ENCODE measurements around the gene SPDYE16. TPM values are rescaled to one million over a fixed set of nuclear protein-coding genes. Genes with fewer than 3 reads are reported as not detected.
"Not testable (repeated sequence)": the region's sequence is repeated elsewhere in the genome, so short reads cannot be mapped to it uniquely, and the experiment has no call there.

The SPDYE16 gene
- total RNA-seq, 3 donors from 2014 or later = 0.73 TPM; not detected in 2

DNA sequence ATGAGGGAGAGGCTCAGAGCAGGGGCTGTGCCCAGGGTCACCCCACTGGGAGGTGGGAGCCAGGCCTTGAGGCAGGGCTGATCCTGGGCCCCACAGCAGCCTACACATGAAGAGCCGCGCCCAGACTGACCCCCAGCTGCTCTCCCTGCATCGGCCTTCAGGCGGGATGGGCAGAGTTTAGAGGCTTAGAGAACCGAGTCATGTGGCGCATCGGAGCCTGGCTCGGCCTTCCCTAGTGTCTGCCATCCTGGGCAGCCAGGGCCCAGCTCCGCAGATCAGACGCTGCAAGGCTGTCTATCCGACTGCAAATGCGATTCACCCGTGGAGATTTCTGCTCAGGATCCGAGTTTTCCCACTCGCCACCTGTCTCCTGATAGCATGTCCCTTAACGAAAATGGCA is 40.3 kb downstream of the SPDYE16 start:
- H3K9me3 ChIP-seq; DNase-seq (ENCODE audit: low spot score in 2 of 2); H3K27me3 ChIP-seq; intact Hi-C loops (cut with DNase I; ENCODE audit: low total_unique reads); H3K4me3 ChIP-seq; H3K4me1 ChIP-seq; H3K36me3 ChIP-seq; H3K27ac ChIP-seq: not testable (repeated sequence)

DNA sequence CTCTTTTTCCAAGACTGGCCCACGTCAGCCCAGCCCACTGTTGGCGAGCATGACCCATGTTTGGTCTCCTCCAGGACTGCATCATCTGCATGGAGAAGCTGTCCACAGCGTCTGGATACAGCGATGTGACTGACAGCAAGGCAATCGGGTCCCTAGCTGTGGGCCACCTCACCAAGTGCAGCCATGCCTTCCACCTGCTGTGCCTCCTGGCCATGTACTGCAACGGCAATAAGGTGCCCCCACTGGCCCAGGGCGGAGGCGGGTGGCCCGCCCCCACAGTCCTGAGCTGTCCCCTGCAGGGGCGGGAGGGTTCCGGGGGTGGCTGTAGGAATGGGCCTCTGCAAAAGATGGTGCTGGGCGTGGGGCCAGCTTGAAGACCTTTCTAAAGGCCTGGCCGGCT is 40.9 kb downstream of the SPDYE16 start:
- H3K27ac ChIP-seq; intact Hi-C loops (cut with DNase I; ENCODE audit: low total_unique reads); H3K4me1 ChIP-seq; H3K36me3 ChIP-seq; DNase-seq (ENCODE audit: low spot score in 2 of 2); H3K4me3 ChIP-seq; H3K27me3 ChIP-seq; H3K9me3 ChIP-seq: not testable (repeated sequence)

DNA sequence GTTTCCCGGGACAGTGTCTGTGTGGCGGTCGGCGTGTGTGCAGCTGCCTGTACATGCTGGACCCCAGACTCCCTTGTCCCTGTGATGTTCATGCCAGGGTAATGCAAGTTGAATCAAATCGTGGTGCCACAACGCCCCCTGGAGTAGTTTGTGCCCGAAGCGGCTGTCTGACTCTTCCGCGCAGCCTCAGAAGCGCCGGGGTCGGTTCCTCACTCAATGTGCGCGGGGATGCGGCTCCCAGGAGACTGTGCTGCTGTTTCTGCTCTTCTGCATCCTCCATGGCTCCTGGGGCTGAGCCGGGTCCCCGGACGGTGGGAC is 43.2 kb downstream of the SPDYE16 start:
- H3K27ac ChIP-seq; H3K27me3 ChIP-seq; intact Hi-C loops (cut with DNase I; ENCODE audit: low total_unique reads); H3K4me1 ChIP-seq; H3K9me3 ChIP-seq; DNase-seq (ENCODE audit: low spot score in 2 of 2); H3K36me3 ChIP-seq; H3K4me3 ChIP-seq: not testable (repeated sequence)

DNA sequence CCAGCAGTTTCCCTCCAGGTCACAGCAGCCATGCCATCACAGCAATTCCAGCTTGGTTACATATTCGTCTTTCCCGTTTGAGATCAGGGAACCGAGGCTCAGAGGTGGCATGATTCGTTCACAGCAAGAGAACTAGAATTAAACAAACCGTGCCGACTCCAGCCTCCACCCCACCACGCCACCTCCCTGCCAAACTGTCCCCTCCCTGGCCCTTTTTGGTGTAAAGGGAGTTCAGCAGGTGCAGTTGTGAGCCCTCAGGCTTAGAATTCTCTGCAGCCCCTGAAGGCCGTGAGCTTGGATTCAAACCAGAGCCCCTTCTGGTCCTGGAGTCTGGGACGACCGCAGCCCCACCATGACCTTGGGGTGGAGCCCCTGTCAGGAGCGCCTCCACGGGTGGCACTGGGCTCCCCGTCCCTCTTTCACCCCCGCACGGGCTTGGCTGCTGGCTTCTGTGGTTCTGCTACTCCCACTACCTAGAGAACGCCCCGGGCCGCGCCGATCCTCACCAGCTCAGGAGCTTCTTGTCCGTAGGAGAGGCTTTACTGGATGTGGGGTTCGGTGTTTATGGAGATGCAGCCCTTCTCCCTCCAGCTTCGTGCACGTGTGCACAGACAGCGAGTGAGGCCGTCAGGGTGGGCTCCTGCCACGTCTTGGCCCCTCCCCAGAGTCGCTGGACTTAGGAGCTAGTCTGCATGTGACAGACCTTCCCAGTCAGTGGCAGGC is 43.7 kb downstream of the SPDYE16 start:
- H3K36me3 ChIP-seq; intact Hi-C loops (cut with DNase I; ENCODE audit: low total_unique reads); H3K4me3 ChIP-seq; H3K4me1 ChIP-seq; DNase-seq (ENCODE audit: low spot score in 2 of 2); H3K9me3 ChIP-seq; H3K27ac ChIP-seq; H3K27me3 ChIP-seq: not testable (repeated sequence)

DNA sequence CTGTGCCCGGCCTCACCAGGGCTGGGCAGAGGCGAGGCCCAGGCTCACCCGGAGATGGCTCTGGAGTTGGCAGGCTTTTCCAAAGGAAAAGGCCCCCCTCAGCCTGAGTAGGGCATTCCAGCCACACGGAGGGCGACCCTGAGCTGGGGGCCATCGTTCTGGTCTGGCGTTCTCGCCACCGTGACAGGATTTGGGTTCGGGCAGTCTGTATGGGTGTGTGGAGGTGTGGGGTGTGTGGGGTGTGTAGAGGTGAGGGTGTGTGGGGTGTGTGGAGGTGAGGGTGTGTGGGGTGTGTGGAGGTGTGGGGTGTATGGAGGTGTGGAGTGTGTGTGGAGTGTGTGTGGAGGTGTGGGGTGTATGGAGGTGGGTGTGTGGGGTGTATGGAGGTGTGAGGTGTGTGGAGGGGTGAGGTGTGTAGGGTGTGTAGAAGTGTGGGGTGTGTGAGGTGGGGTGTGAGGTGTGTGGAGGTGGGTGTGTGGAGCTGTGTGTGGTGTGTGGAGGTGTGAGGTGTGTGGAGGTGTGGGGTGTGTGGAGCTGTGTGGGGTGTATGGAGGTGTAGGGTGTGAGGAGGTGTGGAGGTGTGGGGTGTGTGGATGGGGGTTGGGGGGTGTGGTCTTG is 44.4 kb downstream of the SPDYE16 start:
- H3K4me1 ChIP-seq; H3K27ac ChIP-seq; intact Hi-C loops (cut with DNase I; ENCODE audit: low total_unique reads); H3K36me3 ChIP-seq; H3K9me3 ChIP-seq; DNase-seq (ENCODE audit: low spot score in 2 of 2); H3K27me3 ChIP-seq; H3K4me3 ChIP-seq: not testable (repeated sequence)

DNA sequence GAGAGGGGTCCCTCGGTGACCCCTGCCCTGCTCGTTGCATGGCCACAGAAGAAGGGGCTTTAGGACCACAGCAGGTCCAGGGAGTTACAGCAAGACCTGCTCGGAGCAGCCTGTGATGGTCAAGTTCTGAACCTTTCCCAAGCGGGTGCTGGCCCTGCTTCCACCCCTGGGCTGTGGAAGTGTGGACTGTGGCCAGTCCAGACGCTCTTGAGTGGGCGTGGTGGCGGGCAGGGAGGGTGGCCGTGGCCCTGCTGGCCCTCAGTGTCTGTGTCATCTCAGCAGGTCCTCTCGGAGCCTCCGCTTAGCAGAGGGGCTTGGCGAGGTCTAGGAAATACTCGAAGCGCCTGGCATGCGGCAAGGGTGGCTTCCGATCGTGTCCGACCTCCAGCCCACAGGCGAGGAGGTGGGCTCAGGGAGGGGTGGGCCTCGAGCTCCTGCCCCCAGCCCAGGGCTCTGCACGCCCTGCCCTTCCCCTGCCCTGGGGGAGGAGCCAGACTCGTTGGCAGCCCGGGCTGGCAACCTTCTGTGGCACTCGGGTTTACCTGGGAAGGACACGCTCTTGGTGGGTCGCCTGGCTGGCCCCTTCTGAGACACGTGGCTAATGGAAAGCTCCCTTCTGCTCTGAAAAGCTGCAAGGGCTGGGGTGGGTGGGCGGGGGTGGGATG is 45.0 kb downstream of the SPDYE16 start:
- H3K27me3 ChIP-seq; H3K4me1 ChIP-seq; H3K4me3 ChIP-seq; intact Hi-C loops (cut with DNase I; ENCODE audit: low total_unique reads); H3K36me3 ChIP-seq; H3K9me3 ChIP-seq; H3K27ac ChIP-seq; DNase-seq (ENCODE audit: low spot score in 2 of 2): not testable (repeated sequence)

DNA sequence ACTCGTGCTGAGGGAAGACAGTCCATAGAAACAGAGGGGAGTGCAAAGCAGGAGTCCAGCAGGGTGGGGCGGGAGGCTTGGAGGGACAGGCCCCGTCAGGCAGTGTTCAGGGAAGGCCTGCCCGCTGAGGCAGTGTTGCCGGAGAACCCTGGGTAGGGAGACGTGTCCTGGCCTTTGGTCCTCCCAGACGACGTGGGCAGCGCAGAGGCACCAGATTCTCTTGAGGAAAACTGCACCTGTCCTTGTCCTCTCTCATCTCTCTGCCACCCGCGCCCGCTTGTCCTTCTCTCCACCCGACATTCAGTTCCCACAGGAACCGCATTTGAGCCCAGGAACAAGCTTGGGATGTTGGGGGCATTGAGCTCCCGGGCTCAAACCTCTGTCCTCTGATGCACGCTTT is 47.4 kb downstream of the SPDYE16 start:
- H3K27ac ChIP-seq; H3K4me1 ChIP-seq; DNase-seq (ENCODE audit: low spot score in 2 of 2); intact Hi-C loops (cut with DNase I; ENCODE audit: low total_unique reads); H3K4me3 ChIP-seq; H3K9me3 ChIP-seq; H3K36me3 ChIP-seq; H3K27me3 ChIP-seq: not testable (repeated sequence)

DNA sequence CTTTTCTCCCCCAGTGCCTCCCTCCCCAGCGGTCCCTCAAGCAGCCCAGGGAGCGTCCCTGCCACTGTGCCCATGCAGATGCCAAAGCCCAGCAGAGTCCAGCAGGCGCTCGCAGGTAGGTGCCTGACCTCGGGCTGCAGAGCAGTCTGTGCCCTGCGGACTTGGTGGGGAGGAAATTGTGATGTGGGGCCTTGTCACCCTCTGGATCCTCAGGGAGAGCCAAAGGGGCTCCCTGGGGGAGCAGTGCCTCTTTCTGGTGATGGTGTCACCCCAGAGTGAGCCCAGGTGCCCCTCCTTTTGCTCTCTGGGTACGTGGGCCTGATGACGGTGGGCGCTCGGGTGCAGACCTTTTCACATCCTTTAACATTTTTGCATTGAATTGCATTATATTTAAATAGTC is 51.0 kb downstream of the SPDYE16 start:
- intact Hi-C loops (cut with DNase I; ENCODE audit: low total_unique reads); H3K9me3 ChIP-seq; H3K4me3 ChIP-seq; H3K27me3 ChIP-seq; H3K27ac ChIP-seq; DNase-seq (ENCODE audit: low spot score in 2 of 2); H3K4me1 ChIP-seq; H3K36me3 ChIP-seq: not testable (repeated sequence)

DNA sequence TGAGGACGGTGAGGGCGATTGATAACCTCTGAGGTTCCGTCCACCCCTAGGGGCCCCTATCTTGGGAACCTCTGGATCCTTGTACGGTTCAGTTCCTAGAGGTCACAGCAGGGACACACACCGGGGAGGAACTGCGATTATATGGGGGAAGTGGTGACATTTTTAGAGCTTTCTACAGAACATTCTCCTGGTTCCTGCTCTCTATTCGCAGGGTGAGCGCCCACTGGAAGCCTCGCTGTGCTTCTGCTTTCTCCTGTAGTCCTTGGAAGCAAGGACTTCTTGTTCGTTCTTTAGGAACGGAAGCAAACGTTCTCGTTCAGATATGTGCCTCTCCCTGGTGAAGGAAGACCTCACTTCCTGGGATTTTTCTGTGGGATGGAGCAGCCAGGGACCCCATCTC is 55.1 kb downstream of the SPDYE16 start:
- H3K36me3 ChIP-seq; H3K4me1 ChIP-seq; H3K4me3 ChIP-seq; H3K27ac ChIP-seq; H3K27me3 ChIP-seq; H3K9me3 ChIP-seq; DNase-seq (ENCODE audit: low spot score in 2 of 2); intact Hi-C loops (cut with DNase I; ENCODE audit: low total_unique reads): not testable (repeated sequence)

DNA sequence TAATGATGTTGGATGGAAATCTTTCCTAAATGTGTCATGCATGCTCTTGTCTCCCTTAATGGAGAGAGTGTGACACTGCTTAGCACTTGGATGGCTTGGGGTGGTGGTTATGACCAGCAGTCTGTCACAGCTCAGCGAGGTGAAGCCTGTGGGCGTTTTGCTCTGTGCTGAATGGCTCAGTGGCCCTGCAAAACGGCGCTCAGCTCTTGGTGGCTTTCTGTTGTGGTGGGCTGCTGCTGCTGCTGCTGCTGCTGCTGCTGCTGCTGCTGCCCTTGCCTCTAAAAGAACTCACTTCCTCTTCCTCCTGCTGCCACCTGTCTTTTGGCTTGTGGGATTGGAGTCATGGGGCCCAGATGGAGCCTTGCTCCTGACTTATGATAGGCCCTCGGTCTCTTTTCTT is 56.5 kb downstream of the SPDYE16 start:
- H3K4me3 ChIP-seq; H3K4me1 ChIP-seq; DNase-seq (ENCODE audit: low spot score in 2 of 2); H3K27me3 ChIP-seq; H3K9me3 ChIP-seq; H3K36me3 ChIP-seq; H3K27ac ChIP-seq; intact Hi-C loops (cut with DNase I; ENCODE audit: low total_unique reads): not testable (repeated sequence)

DNA sequence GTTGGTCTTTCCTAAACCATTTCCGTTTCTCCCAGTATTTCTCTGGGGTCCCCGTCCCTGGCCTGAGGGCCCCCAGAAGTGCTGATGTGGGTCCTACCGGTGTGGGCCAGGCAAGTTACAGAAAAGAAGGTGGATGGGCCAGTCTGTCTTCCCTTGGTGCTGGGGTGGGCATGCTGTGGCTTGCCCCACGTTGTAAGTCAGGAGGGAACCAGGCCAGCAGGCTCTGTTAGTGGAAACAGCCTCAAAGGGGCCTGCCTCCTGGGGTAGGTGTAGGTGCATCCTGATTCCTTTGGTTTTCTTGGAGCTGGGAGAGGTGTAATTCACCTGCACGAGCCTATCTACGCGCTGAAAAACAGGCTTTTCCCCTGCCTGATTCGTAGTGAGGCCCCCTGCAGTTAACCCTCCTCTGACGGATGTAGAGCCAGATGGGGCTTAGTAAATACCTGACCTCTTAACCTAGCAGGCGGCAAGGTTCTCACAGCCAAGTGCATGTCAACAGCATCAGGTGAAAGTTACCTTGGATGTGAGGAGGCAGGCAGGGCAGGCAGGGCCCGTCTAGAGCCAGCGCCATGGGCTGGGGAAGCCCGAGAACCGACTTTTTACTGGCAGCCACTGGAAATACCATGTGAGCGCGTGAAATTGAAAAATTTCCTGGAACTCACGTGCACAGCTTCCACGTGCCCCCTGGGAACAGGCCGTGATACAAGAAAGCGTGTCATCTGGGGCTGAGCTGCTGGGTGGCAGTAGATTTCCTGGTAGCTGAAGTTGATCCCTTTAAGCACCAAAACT is 57.1 kb downstream of the SPDYE16 start:
- H3K36me3 ChIP-seq; DNase-seq (ENCODE audit: low spot score in 2 of 2); H3K27ac ChIP-seq; H3K9me3 ChIP-seq; H3K4me1 ChIP-seq; H3K27me3 ChIP-seq; intact Hi-C loops (cut with DNase I; ENCODE audit: low total_unique reads); H3K4me3 ChIP-seq: not testable (repeated sequence)

DNA sequence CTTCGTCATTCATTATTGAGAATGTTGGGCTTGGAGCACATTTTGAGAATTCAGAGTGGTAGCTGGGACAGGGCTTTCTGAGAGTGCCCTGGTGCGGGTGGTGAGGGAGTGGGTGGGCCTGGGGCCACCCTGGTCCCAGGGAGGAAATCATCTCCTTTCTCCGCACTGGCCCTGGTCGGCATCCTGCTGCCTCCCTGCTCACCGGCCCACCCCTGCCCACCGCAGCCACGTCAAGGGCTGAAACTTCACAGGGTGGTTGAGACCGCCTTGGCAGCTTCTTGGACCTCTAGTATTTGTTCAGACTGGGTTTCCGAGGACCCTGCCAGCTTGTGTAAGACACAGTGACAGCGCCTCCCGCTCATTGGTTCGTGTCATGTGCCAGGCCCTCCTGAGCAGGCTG is 58.6 kb downstream of the SPDYE16 start:
- H3K4me1 ChIP-seq; H3K9me3 ChIP-seq; H3K27ac ChIP-seq; H3K36me3 ChIP-seq; DNase-seq (ENCODE audit: low spot score in 2 of 2); intact Hi-C loops (cut with DNase I; ENCODE audit: low total_unique reads); H3K27me3 ChIP-seq; H3K4me3 ChIP-seq: not testable (repeated sequence)

DNA sequence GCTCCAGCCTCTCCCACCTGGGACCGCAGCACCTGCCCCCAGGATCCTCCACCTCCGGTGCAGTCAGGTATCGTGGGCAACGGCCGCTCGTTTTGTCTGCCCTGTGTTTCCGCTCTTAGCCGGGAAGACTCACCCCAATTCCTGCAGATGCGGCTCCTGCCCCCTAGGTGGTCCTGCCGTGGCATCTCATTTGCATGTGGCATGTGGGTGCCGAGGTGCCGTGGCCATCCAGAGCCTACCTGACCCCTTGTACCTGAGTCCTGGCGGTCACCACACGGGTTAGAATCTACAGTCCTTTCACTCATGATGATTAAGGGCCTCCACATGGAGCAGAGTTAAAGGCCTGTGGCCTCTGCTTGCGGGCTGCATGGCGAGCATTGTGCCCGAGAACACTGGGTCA is 60.0 kb downstream of the SPDYE16 start:
- H3K4me3 ChIP-seq; DNase-seq (ENCODE audit: low spot score in 2 of 2); H3K27ac ChIP-seq; H3K36me3 ChIP-seq; H3K4me1 ChIP-seq; H3K27me3 ChIP-seq; intact Hi-C loops (cut with DNase I; ENCODE audit: low total_unique reads); H3K9me3 ChIP-seq: not testable (repeated sequence)
